Panc1 (cell line): ENCODE results near the gene KNDC1. TPM values are rescaled to one million over a fixed set of nuclear protein-coding genes. Genes with fewer than 3 reads are reported as not detected.

Source experiments
- ATAC-seq: fragments of 200-7000 bp; cut with Tn5 transposase; 2 replicates; pipeline ENCODE4 v1.9.1; 2020; ENCODE audit warnings: mild to moderate bottlenecking, moderate library complexity
- BruUV-seq: library from RNA; stranded (reverse); fragments of 400-500 nt; replicated peaks from 2 replicates; lab custom pipeline; 2021; lab: Mats Ljungman, UMichigan
- CTCF ChIA-PET: fragments of 300-600 bp; sonication (Branson Sonifier 250); formaldehyde crosslinking; loops from one replicate; lab custom pipeline; 2022; ENCODE audit warnings: antibody characterized with exemption; lab: Charles Lee
- POLR2A ChIA-PET: fragments of 300-600 bp; sonication (Branson Sonifier 250); formaldehyde crosslinking; loops from one replicate; lab custom pipeline; 2022; ENCODE audit warnings: antibody characterized with exemption; lab: Charles Lee
- DNase-seq: peaks from one replicate; pipeline ENCODE4 v3.0.0-alpha.2; 2010; ENCODE audit warnings: low read depth, low spot score
- H3K27ac ChIP-seq: 2 replicates; pipeline ENCODE4 v1.5.1; 2011; ENCODE audit warnings: mild to moderate bottlenecking, low read length, inconsistent platforms
- H3K27me3 ChIP-seq: fragments of 200-500 bp; sonication (Bioruptor generic); 2 replicates; pipeline ENCODE4 v1.6.0; 2014; ENCODE audit warnings: low read length, inconsistent platforms; ENCODE audit not compliant: control insufficient read depth, insufficient read depth
- H3K36me3 ChIP-seq: fragments of 200-500 bp; sonication (Bioruptor generic); 2 replicates; pipeline ENCODE4 v1.5.1; 2014; ENCODE audit warnings: inconsistent platforms, mild to moderate bottlenecking, low read length, moderate library complexity; ENCODE audit not compliant: control insufficient read depth, insufficient read depth
- H3K4me1 ChIP-seq: 2 replicates; pipeline ENCODE4 v1.5.1; 2011; ENCODE audit warnings: inconsistent platforms, mild to moderate bottlenecking, low read length, moderate library complexity; ENCODE audit not compliant: control insufficient read depth, insufficient read depth
- H3K4me3 ChIP-seq, 2 experiments: 2 replicates each; pipeline ENCODE4 v1.5.1; 2011 to 2012; ENCODE audit warnings: low read depth in 2 of 2, low read length in 2 of 2, mild to moderate bottlenecking in 2 of 2, inconsistent platforms in 1 of 2, moderate library complexity in 1 of 2
- H3K9me3 ChIP-seq: fragments of 200-500 bp; sonication (Bioruptor generic); 2 replicates; pipeline ENCODE4 v1.5.1; 2014; ENCODE audit warnings: low read depth, mild to moderate bottlenecking, inconsistent platforms, low read length, moderate library complexity; ENCODE audit not compliant: control insufficient read depth, insufficient read depth
- POLR2AphosphoS5 ChIP-seq: IDR thresholded peaks from 2 replicates; pipeline ENCODE4 v1.6.1; 2012; ENCODE audit warnings: mild to moderate bottlenecking, low read depth, low read length, moderate library complexity
- SIN3A ChIP-seq: IDR thresholded peaks from 2 replicates; pipeline ENCODE4 v1.6.1; 2012; ENCODE audit warnings: low read depth, mild to moderate bottlenecking, low read length, moderate library complexity, borderline replicate concordance; ENCODE audit not compliant: insufficient read depth
- TCF7L2 ChIP-seq: IDR thresholded peaks from 2 replicates; pipeline ENCODE4 v1.6.1; 2011; ENCODE audit warnings: mild to moderate bottlenecking, low read depth, low read length, inconsistent platforms
- in situ Hi-C: cut with HindIII; loops from 2 replicates; pipeline ENCODE4 v1.10.0; 2016; ENCODE audit warnings: low sequenced_read_pairs, low pct_unique_long_range_greater_than_20kb
- intact Hi-C: fragments of 100-400 bp; cut with micrococcal nuclease; formaldehyde crosslinking; loops from one replicate; pipeline ENCODE4 v1.10.0; 2022; ENCODE audit not compliant: unreplicated experiment
- total RNA-seq: library from RNA; stranded (reverse); gene quantifications from one replicate; pipeline ENCODE4 v1.2.1, GENCODE V29; 2021; ENCODE audit not compliant: unreplicated experiment
- TF ChIP-seq, protein P1 (sequence below): fragments of 450-650 bp; IDR thresholded peaks from 2 replicates; pipeline ENCODE4 v1.5.1; 2017; ENCODE audit warnings: mild to moderate bottlenecking
- TF ChIP-seq, protein P2 (sequence below), 2 experiments: IDR thresholded peaks; 2 replicates each; pipeline ENCODE4 v1.6.1; 2011 to 2012; ENCODE audit warnings: low read depth in 2 of 2, control low read depth in 1 of 2, low read length in 1 of 2, mild to moderate bottlenecking in 1 of 2, moderate library complexity in 1 of 2; ENCODE audit not compliant: insufficient read depth in 1 of 2

The KNDC1 gene
- total RNA-seq, 1 experiment from 2014 or later = 2.6 TPM

DNA sequence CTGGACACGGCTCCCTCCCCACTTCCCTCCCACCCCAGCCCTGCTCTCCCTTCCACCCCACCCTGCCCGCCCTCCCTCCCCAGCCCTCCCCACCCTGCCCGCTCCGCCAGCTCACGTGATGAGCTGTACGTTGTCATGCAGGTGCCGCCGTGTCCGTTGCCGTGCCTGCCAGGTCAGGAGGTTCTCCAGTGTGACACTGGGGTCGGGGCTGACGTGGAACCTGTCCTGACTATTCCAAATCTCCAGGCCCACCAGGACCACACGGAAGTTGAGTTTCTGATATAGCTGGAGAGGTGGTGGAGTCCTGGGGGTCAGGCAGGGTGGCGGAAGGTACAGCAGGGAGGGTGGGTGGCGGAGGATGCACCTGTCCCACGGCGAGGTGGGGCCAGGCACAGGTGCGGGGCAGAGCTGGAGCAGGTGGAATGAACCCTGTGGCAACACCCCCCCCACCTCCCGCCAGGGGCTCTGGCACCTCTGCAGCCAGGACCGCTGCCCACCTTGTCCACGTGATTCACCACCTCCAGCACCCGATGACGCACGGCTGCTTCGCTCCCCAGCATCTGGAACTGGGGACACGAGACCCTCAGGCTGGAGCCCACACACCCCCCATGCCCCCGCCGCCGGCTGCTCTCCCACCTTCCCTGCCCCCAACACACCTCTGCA, 112.4 kb downstream of the KNDC1 start:
- Histone ChIP-seq H3K27me3 (no peaks in the 10 kb centered on the region), H3K36me3 (no peaks in the 10 kb centered on the region), H3K27ac (no peak overlapping the region), H3K9me3 (no peaks in the 10 kb centered on the region), H3K4me3 (no peak overlapping the region), H3K4me1 (peaks cover 23% of the 10 kb centered on the region)
- no peak for DNase-seq
- ChIA-PET CTCF (no interaction called here), POLR2A (no interaction called here)
- BruUV-seq = no TSS peak
- no peak for ATAC-seq
- in situ Hi-C loops (no loop called here), intact Hi-C loops (no loop called here)
- TF ChIP-seq, protein P1, sequence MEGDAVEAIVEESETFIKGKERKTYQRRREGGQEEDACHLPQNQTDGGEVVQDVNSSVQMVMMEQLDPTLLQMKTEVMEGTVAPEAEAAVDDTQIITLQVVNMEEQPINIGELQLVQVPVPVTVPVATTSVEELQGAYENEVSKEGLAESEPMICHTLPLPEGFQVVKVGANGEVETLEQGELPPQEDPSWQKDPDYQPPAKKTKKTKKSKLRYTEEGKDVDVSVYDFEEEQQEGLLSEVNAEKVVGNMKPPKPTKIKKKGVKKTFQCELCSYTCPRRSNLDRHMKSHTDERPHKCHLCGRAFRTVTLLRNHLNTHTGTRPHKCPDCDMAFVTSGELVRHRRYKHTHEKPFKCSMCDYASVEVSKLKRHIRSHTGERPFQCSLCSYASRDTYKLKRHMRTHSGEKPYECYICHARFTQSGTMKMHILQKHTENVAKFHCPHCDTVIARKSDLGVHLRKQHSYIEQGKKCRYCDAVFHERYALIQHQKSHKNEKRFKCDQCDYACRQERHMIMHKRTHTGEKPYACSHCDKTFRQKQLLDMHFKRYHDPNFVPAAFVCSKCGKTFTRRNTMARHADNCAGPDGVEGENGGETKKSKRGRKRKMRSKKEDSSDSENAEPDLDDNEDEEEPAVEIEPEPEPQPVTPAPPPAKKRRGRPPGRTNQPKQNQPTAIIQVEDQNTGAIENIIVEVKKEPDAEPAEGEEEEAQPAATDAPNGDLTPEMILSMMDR = no peak
- TF ChIP-seq, protein P2, sequence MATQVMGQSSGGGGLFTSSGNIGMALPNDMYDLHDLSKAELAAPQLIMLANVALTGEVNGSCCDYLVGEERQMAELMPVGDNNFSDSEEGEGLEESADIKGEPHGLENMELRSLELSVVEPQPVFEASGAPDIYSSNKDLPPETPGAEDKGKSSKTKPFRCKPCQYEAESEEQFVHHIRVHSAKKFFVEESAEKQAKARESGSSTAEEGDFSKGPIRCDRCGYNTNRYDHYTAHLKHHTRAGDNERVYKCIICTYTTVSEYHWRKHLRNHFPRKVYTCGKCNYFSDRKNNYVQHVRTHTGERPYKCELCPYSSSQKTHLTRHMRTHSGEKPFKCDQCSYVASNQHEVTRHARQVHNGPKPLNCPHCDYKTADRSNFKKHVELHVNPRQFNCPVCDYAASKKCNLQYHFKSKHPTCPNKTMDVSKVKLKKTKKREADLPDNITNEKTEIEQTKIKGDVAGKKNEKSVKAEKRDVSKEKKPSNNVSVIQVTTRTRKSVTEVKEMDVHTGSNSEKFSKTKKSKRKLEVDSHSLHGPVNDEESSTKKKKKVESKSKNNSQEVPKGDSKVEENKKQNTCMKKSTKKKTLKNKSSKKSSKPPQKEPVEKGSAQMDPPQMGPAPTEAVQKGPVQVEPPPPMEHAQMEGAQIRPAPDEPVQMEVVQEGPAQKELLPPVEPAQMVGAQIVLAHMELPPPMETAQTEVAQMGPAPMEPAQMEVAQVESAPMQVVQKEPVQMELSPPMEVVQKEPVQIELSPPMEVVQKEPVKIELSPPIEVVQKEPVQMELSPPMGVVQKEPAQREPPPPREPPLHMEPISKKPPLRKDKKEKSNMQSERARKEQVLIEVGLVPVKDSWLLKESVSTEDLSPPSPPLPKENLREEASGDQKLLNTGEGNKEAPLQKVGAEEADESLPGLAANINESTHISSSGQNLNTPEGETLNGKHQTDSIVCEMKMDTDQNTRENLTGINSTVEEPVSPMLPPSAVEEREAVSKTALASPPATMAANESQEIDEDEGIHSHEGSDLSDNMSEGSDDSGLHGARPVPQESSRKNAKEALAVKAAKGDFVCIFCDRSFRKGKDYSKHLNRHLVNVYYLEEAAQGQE (IDR thresholded peaks at IDR 0.05; ENCODE audit: insufficient read depth in 1 of 2, low read depth in 2 of 2, low read length in 1 of 2) = no peak
- TF ChIP-seq POLR2AphosphoS5 = no peak
- TF ChIP-seq SIN3A = no peak
- TF ChIP-seq TCF7L2 = no peak

- POLR2A ChIA-PET = no interaction called here
- TF ChIP-seq, protein P1 = no peak
- TF ChIP-seq, protein P2 (IDR thresholded peaks at IDR 0.05; ENCODE audit: insufficient read depth in 1 of 2, low read depth in 2 of 2, low read length in 1 of 2) = no peak
- TF ChIP-seq TCF7L2 (no peak), POLR2AphosphoS5 (no peak), SIN3A (no peak)
- Histone ChIP-seq H3K4me3 (no peak overlapping the region), H3K36me3 (no peaks in the 10 kb centered on the region), H3K4me1 (peaks cover 28% of the 10 kb centered on the region), H3K27me3 (no peaks in the 10 kb centered on the region), H3K27ac (no peak overlapping the region), H3K9me3 (no peaks in the 10 kb centered on the region)
- no peak for ATAC-seq
- in situ Hi-C loops = no loop called here
- intact Hi-C loops = no loop called here
- CTCF ChIA-PET = no interaction called here
- no TSS peak for BruUV-seq
- DNase-seq = no peak
Observed at GRCh38 chr10:133272964-133273420, 113.0 kb downstream of the KNDC1 start.
